Endothelial cell of umbilical vein (primary cell): ENCODE data around the gene ARHGEF11. TPM values are rescaled to one million over a fixed set of nuclear protein-coding genes. Genes with fewer than 3 reads are reported as not detected.

ENCODE experiments used
- BruUV-seq: library from RNA; stranded (reverse); fragments of 400-500 nt; replicated peaks from 2 replicates; lab custom pipeline; 2021; lab: Mats Ljungman, UMichigan
- CTCF ChIA-PET: fragments of 300-600, 350-600 bp; sonication (Branson Sonifier 250); formaldehyde crosslinking; loops from one replicate; lab custom pipeline; 2021; ENCODE audit warnings: antibody characterized with exemption, inconsistent platforms; lab: Charles Lee
- POLR2A ChIA-PET: fragments of 300-600, 350-600 bp; sonication (Branson Sonifier 250); formaldehyde crosslinking; loops from one replicate; lab custom pipeline; 2021; ENCODE audit warnings: antibody characterized with exemption, inconsistent platforms; lab: Charles Lee
- DNase-seq: peaks from one replicate; pipeline ENCODE4 v3.0.0-alpha.2; 2011; ENCODE audit warnings: low read depth, low spot score
- FAIRE-seq: peaks from 2 replicates; lab custom pipeline; 2011; peaks lifted over from hg19 to GRCh38; lab: Jason Lieb, UNC
- H2AFZ ChIP-seq: 2 replicates; pipeline ENCODE4 v1.6.0; 2012; ENCODE audit warnings: low read depth, low read length, control low read depth, inconsistent platforms
- H3K27ac ChIP-seq: 2 replicates; pipeline ENCODE4 v1.5.1; 2011; ENCODE audit warnings: low read depth, mild to moderate bottlenecking, control low read depth, low read length, moderate library complexity; ENCODE audit not compliant: insufficient read depth
- H3K27me3 ChIP-seq, 2 experiments: 2 replicates each; pipeline versions ENCODE4 v1.6.0 to v1.6.1; 2011; ENCODE audit warnings: low read length in 2 of 2, mixed read lengths in 1 of 2; ENCODE audit not compliant: control insufficient read depth in 2 of 2, insufficient read depth in 2 of 2
- H3K36me3 ChIP-seq, 2 experiments: 2 replicates in 1 of 2; 3 replicates in 1 of 2; pipeline ENCODE4 v1.5.1; 2011; ENCODE audit warnings: low read length in 2 of 2, mild to moderate bottlenecking in 1 of 2, moderate library complexity in 1 of 2; ENCODE audit not compliant: control insufficient read depth in 2 of 2, insufficient read depth in 2 of 2; ENCODE audit errors: extremely low read depth in 1 of 2
- H3K4me1 ChIP-seq: 3 replicates; pipeline ENCODE4 v1.5.1; 2011; ENCODE audit warnings: mild to moderate bottlenecking, low read length; ENCODE audit not compliant: control insufficient read depth, insufficient read depth; ENCODE audit errors: extremely low read depth
- H3K4me2 ChIP-seq: 2 replicates; pipeline ENCODE4 v1.6.1; 2011; ENCODE audit warnings: low read length, control low read depth, mixed read lengths; ENCODE audit not compliant: insufficient read depth
- H3K4me3 ChIP-seq, 3 experiments: fragments of 200-600 bp in 1 of 3; sonication (generic), shearing (Covaris generic) in 1 of 3; replicated peaks in 1 of 3; 2 replicates each; pipeline ENCODE4 v1.5.1; 2011 to 2016; ENCODE audit warnings: control low read depth in 3 of 3, low read length in 3 of 3, mild to moderate bottlenecking in 2 of 3, inconsistent platforms in 1 of 3, low read depth in 1 of 3, moderate library complexity in 1 of 3; ENCODE audit not compliant: insufficient read depth in 1 of 3
- H3K79me2 ChIP-seq: 2 replicates; pipeline ENCODE4 v1.6.0; 2012; ENCODE audit warnings: low read length, inconsistent platforms; ENCODE audit not compliant: control insufficient read depth, insufficient read depth
- H3K9ac ChIP-seq: replicated peaks from 2 replicates; pipeline ENCODE3; 2011; ENCODE audit warnings: low read length, control low read depth; ENCODE audit not compliant: insufficient read depth; ENCODE audit errors: extremely low read depth
- H3K9me1 ChIP-seq: replicated peaks from 3 replicates; pipeline ENCODE4 v1.6.0; 2011; ENCODE audit warnings: mild to moderate bottlenecking, low read length; ENCODE audit not compliant: control insufficient read depth, insufficient read depth; ENCODE audit errors: extremely low read depth
- H3K9me3 ChIP-seq: replicated peaks from 2 replicates; pipeline ENCODE4 v1.5.1; 2012; ENCODE audit warnings: low read length, inconsistent platforms; ENCODE audit not compliant: control insufficient read depth, insufficient read depth
- H4K20me1 ChIP-seq: replicated peaks from 2 replicates; pipeline ENCODE3; 2011; ENCODE audit warnings: mild to moderate bottlenecking, low read length; ENCODE audit not compliant: control insufficient read depth, insufficient read depth; ENCODE audit errors: extremely low read depth
- EZH2 ChIP-seq: IDR thresholded peaks from 2 replicates; pipeline ENCODE4 v1.6.1; 2012; ENCODE audit warnings: borderline replicate concordance, low read depth, mild to moderate bottlenecking, moderate library complexity, low read length, inconsistent platforms; ENCODE audit not compliant: severe bottlenecking
- FOS ChIP-seq: IDR thresholded peaks from 2 replicates; pipeline ENCODE4 v1.6.1; 2011; ENCODE audit warnings: mild to moderate bottlenecking, low read length, moderate library complexity, borderline replicate concordance; ENCODE audit not compliant: insufficient read depth
- GATA2 ChIP-seq: IDR thresholded peaks from 2 replicates; pipeline ENCODE4 v1.7.0; 2011; ENCODE audit warnings: low read depth, mild to moderate bottlenecking, moderate library complexity, mixed read lengths, low read length; ENCODE audit not compliant: insufficient read length, insufficient read depth
- JUN ChIP-seq: IDR thresholded peaks from 2 replicates; pipeline ENCODE4 v1.6.1; 2011; ENCODE audit warnings: borderline replicate concordance, low read depth; ENCODE audit not compliant: insufficient read length, insufficient read depth
- MYC ChIP-seq: IDR thresholded peaks from one replicate; pipeline ENCODE4 v1.6.1; 2011; ENCODE audit warnings: mild to moderate bottlenecking, low read depth, low read length
- dilution Hi-C: fragments of 300-500 bp; cut with MboI; formaldehyde crosslinking; loops from one replicate; pipeline ENCODE4 v1.15.0; 2019; ENCODE audit warnings: low sequenced_read_pairs; ENCODE audit not compliant: extremely low pct_ligation_motif_present
- intact Hi-C: fragments of 100-400 bp; cut with micrococcal nuclease; formaldehyde crosslinking; loops from one replicate; pipeline ENCODE4 v1.10.0; 2022
- polyA plus RNA-seq, 4 experiments: library from polyadenylated mRNA; depleted of rRNA in 3 of 4; stranded (reverse) in 3 of 4; unstranded in 1 of 4; fragments of >200 nt; gene quantifications; 2 replicates each; pipeline versions ENCODE4 v1.2.1 to v1.2.3, GENCODE V29; 2011 to 2012; ENCODE audit warnings: missing spikeins in 1 of 4
- total RNA-seq: library from RNA; stranded (reverse); gene quantifications from 2 replicates; pipeline ENCODE4 v1.2.3, GENCODE V29; 2021
- TF ChIP-seq, protein P1 (sequence below), 2 donors: IDR thresholded peaks; 1 replicate in 1 of 2; 2 replicates in 1 of 2; pipeline ENCODE4 v1.5.1; 2011; ENCODE audit warnings: low read length in 2 of 2, mild to moderate bottlenecking in 2 of 2, moderate library complexity in 2 of 2, control low read depth in 1 of 2, inconsistent platforms in 1 of 2, low read depth in 1 of 2; ENCODE audit not compliant: insufficient read depth in 1 of 2; ENCODE audit errors: extremely low read depth in 1 of 2
- TF ChIP-seq, protein P2 (sequence below): IDR thresholded peaks from 2 replicates; pipeline ENCODE4 v1.6.1; 2011; ENCODE audit not compliant: insufficient read depth, insufficient read length

The ARHGEF11 gene
- total and polyA plus RNA-seq, 2 donors (not counting 3 experiments of a cell fraction or from before 2014, with no cell fraction given) = 18.2 to 28.0 TPM

DNA sequence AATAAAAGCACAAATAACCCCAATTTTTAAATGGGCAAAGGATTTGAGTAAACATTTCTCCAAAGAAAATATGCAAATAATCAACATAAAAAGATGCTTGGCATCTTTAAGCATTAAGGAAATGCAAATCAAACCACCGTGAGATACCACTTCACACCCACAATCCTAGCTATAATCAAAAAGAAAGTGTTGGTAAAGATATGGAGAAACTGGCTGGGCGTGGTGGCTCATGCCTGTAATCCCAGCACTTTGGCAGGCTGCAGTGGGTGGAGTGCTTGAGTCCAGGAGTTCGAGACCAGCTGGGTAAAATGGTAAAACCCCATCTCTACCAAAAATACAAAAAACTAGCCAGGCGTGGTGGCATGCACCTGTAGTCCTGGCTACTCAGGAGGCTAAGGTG, 16.9 kb downstream of the ARHGEF11 start:
- FAIRE-seq = no peak
- Histone ChIP-seq H2AFZ (no peak overlapping the region), H3K4me2 (no peak overlapping the region), H3K27me3 (no peaks in the 10 kb centered on the region), H3K4me1 (no peaks in the 10 kb centered on the region), H3K9me3 (no peaks in the 10 kb centered on the region), H3K36me3 (no peaks in the 10 kb centered on the region), H3K9me1 (no peaks in the 10 kb centered on the region), H3K79me2 (peaks cover 6% of the 10 kb centered on the region), H3K9ac (no peak overlapping the region), H3K4me3 (no peak overlapping the region), H3K27ac (no peak overlapping the region), H4K20me1 (peaks cover 4% of the 10 kb centered on the region)
- POLR2A ChIA-PET = no interaction called here
- intact Hi-C loops (no loop called here), dilution Hi-C loops (no loop called here)
- no TSS peak for BruUV-seq
- TF ChIP-seq JUN (no peak), MYC (no peak), FOS (no peak), GATA2 (no peak), EZH2 (no peak)
- TF ChIP-seq, protein P1, sequence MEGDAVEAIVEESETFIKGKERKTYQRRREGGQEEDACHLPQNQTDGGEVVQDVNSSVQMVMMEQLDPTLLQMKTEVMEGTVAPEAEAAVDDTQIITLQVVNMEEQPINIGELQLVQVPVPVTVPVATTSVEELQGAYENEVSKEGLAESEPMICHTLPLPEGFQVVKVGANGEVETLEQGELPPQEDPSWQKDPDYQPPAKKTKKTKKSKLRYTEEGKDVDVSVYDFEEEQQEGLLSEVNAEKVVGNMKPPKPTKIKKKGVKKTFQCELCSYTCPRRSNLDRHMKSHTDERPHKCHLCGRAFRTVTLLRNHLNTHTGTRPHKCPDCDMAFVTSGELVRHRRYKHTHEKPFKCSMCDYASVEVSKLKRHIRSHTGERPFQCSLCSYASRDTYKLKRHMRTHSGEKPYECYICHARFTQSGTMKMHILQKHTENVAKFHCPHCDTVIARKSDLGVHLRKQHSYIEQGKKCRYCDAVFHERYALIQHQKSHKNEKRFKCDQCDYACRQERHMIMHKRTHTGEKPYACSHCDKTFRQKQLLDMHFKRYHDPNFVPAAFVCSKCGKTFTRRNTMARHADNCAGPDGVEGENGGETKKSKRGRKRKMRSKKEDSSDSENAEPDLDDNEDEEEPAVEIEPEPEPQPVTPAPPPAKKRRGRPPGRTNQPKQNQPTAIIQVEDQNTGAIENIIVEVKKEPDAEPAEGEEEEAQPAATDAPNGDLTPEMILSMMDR (IDR thresholded peaks at IDR 0.05; ENCODE audit: extremely low read depth in 1 of 2, insufficient read depth in 1 of 2, low read depth in 1 of 2, low read length in 2 of 2) = no peak
- TF ChIP-seq, protein P2, sequence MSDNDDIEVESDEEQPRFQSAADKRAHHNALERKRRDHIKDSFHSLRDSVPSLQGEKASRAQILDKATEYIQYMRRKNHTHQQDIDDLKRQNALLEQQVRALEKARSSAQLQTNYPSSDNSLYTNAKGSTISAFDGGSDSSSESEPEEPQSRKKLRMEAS = no peak
- CTCF ChIA-PET = interaction anchor here (1.7 kb wide), 1 partner anchor 12 kb away, joined by 6 read pairs; no protein-coding TSS in a partner anchor
- DNase-seq = no peak
